Activated CD4-positive, alpha-beta memory T cell treated with anti-CD3 and anti-CD28 coated beads for 36 hours (primary cell): Measurements from ENCODE around the gene NKAIN1. TPM values are rescaled to one million over a fixed set of nuclear protein-coding genes. Genes with fewer than 3 reads are reported as not detected.
A peak's percentile ranks its signal among the peaks of the same experiment; 100 is the strongest.
"Not testable (repeated sequence)": the region's sequence is repeated elsewhere in the genome, so short reads cannot be mapped to it uniquely, and the experiment has no call there.

ENCODE experiments used
- CTCF ChIA-PET: fragments of 350-600 bp; sonication (Branson Sonifier 250); formaldehyde crosslinking; loops from one replicate; lab custom pipeline; 2021; ENCODE audit warnings: antibody characterized with exemption, inconsistent platforms; lab: Charles Lee
- POLR2A ChIA-PET: fragments of 350-600 bp; sonication (Branson Sonifier 250); formaldehyde crosslinking; loops from one replicate; lab custom pipeline; 2021; ENCODE audit warnings: antibody characterized with exemption; lab: Charles Lee
- DNase-seq: peaks from one replicate; pipeline ENCODE4 v3.0.0-alpha.2; 2020
- H3K27ac Mint-ChIP-seq: one replicate; pipeline ENCODE4 v1.8.0; 2021; ENCODE audit warnings: mixed read lengths
- H3K27me3 Mint-ChIP-seq: one replicate; pipeline ENCODE4 v1.8.0; 2021; ENCODE audit warnings: mixed read lengths
- H3K36me3 Mint-ChIP-seq: one replicate; pipeline ENCODE4 v1.8.0; 2021; ENCODE audit warnings: mixed read lengths
- H3K4me1 Mint-ChIP-seq: one replicate; pipeline ENCODE4 v1.8.0; 2021; ENCODE audit warnings: low read depth, mixed read lengths
- H3K4me3 Mint-ChIP-seq: one replicate; pipeline ENCODE4 v1.8.0; 2021; ENCODE audit warnings: mild to moderate bottlenecking, mixed read lengths
- H3K9me3 Mint-ChIP-seq: one replicate; pipeline ENCODE4 v1.8.0; 2021; ENCODE audit warnings: mixed read lengths
- intact Hi-C: fragments of 100-400 bp; cut with micrococcal nuclease; formaldehyde crosslinking; loops from one replicate; pipeline ENCODE4 v1.15.1; 2023
- total RNA-seq, 2 experiments: library from RNA; stranded (reverse); gene quantifications; one replicate each; pipeline ENCODE4 v1.2.3, GENCODE V29; 2021

Gene NKAIN1
- total RNA-seq, 2 experiments from 2014 or later, result not detected

DNA sequence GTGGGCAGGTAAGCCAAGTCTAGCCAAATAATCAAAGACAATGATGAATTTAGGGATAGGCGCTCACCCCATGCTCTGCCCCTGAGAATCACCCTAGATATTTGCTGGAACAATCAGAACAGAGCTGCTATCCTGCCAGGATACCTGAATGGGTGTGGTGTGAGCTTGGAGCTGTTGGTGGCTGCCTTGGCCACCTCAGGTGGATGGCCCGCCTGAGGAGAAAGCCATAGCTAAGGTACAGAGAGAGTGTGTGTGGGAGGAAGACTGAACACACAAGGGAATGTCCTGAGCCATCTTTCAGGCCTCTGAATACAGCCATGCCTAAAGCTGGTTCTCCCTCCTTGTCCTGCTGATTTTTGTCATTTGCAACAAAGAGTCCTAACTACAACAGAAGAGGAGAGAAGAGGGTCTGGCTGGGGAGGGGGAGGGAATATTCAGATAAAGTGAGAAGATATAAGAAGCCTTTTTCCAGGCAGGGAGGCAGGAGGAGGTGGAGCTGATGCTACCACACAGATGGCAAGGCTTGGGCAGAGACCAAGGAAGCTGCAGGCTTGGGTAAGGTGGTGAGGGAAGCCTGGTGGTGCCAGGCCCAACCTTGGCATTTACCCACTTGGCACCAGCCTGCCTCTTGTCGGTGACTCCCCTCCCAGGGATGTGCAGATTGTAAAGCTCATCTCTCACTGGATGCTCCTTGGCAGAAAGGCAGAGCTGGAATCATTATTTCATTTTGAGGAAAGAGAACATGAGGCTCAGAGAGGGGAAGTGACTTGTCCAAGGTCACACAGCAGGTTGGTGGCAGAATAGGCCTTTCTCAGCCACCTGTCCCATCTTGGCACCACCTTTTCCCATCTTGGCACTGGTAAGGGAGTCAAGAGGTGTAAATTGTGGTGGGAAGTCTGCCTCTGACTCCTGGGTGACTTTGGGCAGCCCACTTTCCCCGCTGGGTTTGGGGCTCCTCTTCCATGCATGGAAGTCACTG, 49.7 kb downstream of the NKAIN1 start:
- ChIA-PET CTCF (interaction anchor here (2.1 kb wide), 1 partner anchor 9 kb away, joined by 12 read pairs; no protein-coding TSS in a partner anchor), POLR2A (no interaction called here)
- no peaks in the 10 kb centered on the region for H3K36me3 Mint-ChIP-seq
- DNase-seq, result no peak
- intact Hi-C loops, result no loop called here
- H3K4me3 Mint-ChIP-seq, result no peak overlapping the region
- no peak overlapping the region for H3K27ac Mint-ChIP-seq
- H3K4me1 Mint-ChIP-seq, result no peaks in the 10 kb centered on the region
- H3K9me3 Mint-ChIP-seq, result no peaks in the 10 kb centered on the region
- peaks cover 5% of the 10 kb centered on the region for H3K27me3 Mint-ChIP-seq

DNA sequence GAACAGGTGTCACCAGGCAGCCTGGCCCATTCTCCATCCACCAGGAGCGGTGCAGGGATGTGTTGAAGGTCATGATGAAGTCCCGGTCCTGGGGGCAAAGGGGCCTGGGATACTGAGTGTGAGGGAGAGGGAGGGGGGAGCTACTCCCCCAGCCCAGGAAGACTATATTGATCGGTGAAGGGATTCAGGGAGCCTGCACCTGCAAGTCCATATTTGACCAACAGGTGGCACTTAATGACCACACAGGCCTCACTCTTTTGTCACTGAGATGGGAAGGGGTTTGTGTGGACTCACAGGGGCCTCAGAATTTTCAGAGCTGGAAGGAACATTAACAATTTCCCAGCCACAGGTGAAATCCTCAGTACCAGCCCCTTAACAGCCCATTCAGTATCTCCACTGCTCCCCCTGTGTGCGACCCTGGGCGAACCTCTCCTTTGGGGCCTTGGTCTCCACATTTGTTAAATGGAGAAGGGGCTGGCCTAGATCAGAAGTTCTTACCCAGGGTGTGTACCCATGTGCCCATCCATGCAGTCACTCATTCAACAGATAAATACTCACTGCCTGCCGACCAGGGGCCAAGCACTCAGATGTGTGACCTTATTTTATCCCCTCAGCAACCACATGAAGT, 55.6 kb downstream of the NKAIN1 start:
- ChIA-PET CTCF (interaction anchor here (0.6 to 1.9 kb wide), 14 partner anchors 9 to 409 kb away, joined by 3 to 7 read pairs (median 3); no protein-coding TSS in a partner anchor), POLR2A (no interaction called here)
- no peak overlapping the region for H3K4me3 Mint-ChIP-seq
- intact Hi-C loops, result loop anchor here (1.0 to 5.0 kb wide), 2 partner anchors 238 to 363 kb away; no protein-coding TSS in a partner anchor
- H3K9me3 Mint-ChIP-seq, result no peaks in the 10 kb centered on the region
- H3K27me3 Mint-ChIP-seq, result peaks cover 34% of the 10 kb centered on the region
- H3K4me1 Mint-ChIP-seq, result peaks cover 13% of the 10 kb centered on the region
- DNase-seq, result peak; percentile 40
- no peak overlapping the region for H3K27ac Mint-ChIP-seq
- H3K36me3 Mint-ChIP-seq, result no peaks in the 10 kb centered on the region

DNA sequence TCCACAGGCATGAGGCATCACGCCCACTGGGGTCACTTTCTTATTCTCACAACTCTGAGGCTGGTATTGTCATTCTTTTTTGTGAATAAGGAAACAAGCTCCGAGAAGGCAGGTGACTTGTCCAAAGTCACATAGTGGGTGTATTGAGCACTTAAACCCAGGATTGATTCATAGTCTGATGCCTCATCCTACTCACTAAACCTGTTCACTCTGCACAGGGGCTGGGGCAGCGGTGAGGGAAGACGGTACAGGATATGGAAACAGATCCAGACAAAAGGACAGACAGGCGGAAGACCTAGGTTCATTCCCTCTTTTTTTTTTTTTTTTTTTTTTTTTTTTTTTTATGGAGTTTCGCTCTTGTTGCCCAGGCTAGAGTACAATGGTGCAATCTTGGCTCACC, 56.6 kb downstream of the NKAIN1 start:
- Mint-ChIP-seq H3K27me3 (peaks cover 34% of the 10 kb centered on the region), H3K27ac (no peak overlapping the region), H3K9me3 (no peaks in the 10 kb centered on the region), H3K36me3 (no peaks in the 10 kb centered on the region), H3K4me3 (no peak overlapping the region), H3K4me1 (peaks cover 13% of the 10 kb centered on the region)
- DNase-seq, result no peak
- POLR2A ChIA-PET, result no interaction called here
- CTCF ChIA-PET, result interaction anchor here (0.7 to 1.9 kb wide), 6 partner anchors 8 to 410 kb away, joined by 3 to 7 read pairs (median 3); no protein-coding TSS in a partner anchor
- intact Hi-C loops, result loop anchor here (5.0 kb wide), 1 partner anchor 364 kb away; no protein-coding TSS in a partner anchor

DNA sequence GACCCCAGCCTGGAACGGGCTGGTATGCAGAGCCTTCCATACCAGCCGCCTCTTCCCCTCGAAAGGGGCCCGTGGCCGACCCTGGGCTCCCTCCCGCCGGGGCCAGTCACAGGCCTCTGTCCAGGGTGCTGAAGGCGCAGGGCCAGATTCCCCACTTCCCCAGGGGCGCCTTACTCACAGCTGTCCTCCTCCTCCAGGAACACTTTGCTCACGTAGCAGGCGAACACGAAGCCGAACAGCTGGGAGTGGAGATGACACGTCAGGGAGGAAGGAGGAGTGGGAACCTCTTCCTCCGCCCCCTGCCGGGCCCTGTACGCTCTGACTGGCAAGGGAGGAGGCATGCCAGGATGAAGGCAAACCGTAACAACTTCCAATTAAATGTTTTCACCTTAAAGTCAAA, 57.3 kb downstream of the NKAIN1 start:
- peaks cover 34% of the 10 kb centered on the region for H3K27me3 Mint-ChIP-seq
- intact Hi-C loops, result loop anchor here (5.0 kb wide), 1 partner anchor 365 kb away; no protein-coding TSS in a partner anchor
- no peaks in the 10 kb centered on the region for H3K36me3 Mint-ChIP-seq
- peaks cover 13% of the 10 kb centered on the region for H3K4me1 Mint-ChIP-seq
- DNase-seq, result peak; percentile 66
- H3K9me3 Mint-ChIP-seq, result no peaks in the 10 kb centered on the region
- ChIA-PET CTCF (interaction anchor here (1.1 to 1.9 kb wide), 5 partner anchors 12 to 401 kb away, joined by 3 to 7 read pairs (median 3); no protein-coding TSS in a partner anchor), POLR2A (no interaction called here)
- H3K4me3 Mint-ChIP-seq, result no peak overlapping the region
- no peak overlapping the region for H3K27ac Mint-ChIP-seq

DNA sequence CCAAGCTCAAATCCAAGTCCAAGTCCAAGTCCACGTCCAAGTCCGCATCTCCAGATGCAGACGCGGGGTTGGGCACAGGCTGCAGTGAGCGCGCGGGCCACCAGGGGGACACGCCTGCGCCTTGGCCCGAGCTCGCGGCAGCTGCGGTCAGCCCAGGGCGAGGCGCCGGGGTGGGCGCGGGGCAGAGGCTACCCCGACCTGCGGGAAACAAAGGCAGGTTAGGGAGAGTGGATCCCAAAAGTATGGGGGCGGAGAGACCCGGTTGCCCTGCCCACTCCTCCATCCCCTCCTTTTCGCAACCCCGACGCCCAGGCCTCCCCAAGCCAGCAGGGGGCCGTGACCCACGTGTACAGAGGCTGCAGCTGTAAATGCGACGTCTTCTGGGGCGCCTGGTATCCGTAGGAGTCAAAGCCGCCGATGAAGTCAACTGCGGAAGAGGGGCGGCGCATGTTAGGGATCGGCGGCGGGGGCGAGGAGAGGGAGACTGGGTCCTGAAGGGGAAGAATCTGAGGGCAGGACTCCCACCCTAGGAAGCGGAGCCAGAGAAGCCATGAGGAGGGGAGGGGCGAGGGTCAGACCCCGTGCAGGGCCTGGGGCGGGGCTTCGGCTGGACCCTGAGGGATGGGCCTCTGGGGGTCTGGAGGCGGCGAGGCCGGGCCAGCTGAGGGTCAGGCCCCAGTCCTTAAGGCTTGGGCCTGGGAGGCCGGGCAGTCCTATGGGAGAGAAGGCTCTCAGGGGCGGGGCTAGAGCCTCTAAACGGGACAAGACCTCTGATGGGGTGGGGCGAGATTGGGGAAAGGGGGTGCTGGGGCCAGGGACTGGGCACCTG, 58.0 kb downstream of the NKAIN1 start:
- CTCF ChIA-PET, result interaction anchor here (0.9 to 1.9 kb wide), 11 partner anchors 9 to 367 kb away, joined by 3 to 12 read pairs (median 4); no protein-coding TSS in a partner anchor
- no peaks in the 10 kb centered on the region for H3K9me3 Mint-ChIP-seq

DNA sequence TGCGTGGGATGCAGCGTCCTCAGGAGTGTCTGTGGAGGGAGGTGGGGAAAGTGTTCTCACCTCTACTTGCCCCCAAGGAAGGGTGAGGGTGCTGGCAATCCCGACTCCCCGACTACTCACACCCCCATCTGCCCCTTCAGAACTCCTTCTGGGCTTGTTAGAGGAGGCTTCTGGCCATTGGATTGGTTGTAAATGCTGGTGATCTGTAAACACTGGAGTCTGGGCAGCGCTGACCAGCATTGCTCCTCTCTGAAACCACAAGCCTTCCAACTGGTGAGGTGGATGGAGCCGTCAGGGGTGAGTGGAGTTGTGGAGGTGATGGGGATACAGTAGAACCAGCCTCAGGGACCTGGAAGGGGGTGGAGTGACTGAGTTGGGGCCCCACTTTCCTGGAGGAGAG, 59.3 kb downstream of the NKAIN1 start:
- no peaks in the 10 kb centered on the region for H3K9me3 Mint-ChIP-seq
- no peak overlapping the region for H3K27ac Mint-ChIP-seq
- peaks cover 13% of the 10 kb centered on the region for H3K4me1 Mint-ChIP-seq
- intact Hi-C loops, result loop anchor here (5.0 kb wide), 1 partner anchor 367 kb away; no protein-coding TSS in a partner anchor
- H3K4me3 Mint-ChIP-seq, result no peak overlapping the region
- POLR2A ChIA-PET, result no interaction called here
- H3K27me3 Mint-ChIP-seq, result peaks cover 29% of the 10 kb centered on the region
- no peak for DNase-seq
- CTCF ChIA-PET, result interaction anchor here (1.1 to 1.9 kb wide), 2 partner anchors 7 to 18 kb away, joined by 6 to 12 read pairs; no protein-coding TSS in a partner anchor
- no peaks in the 10 kb centered on the region for H3K36me3 Mint-ChIP-seq

More for the DNA sequence above, 58.0 kb downstream of the NKAIN1 start:
- POLR2A ChIA-PET, result no interaction called here
- intact Hi-C loops, result loop anchor here (5.0 kb wide), 1 partner anchor 366 kb away; no protein-coding TSS in a partner anchor
- Mint-ChIP-seq H3K4me3 (no peak overlapping the region), H3K27ac (no peak overlapping the region), H3K4me1 (peaks cover 13% of the 10 kb centered on the region), H3K27me3 (peaks cover 29% of the 10 kb centered on the region), H3K36me3 (no peaks in the 10 kb centered on the region)
- peak; percentile 60 for DNase-seq

DNA sequence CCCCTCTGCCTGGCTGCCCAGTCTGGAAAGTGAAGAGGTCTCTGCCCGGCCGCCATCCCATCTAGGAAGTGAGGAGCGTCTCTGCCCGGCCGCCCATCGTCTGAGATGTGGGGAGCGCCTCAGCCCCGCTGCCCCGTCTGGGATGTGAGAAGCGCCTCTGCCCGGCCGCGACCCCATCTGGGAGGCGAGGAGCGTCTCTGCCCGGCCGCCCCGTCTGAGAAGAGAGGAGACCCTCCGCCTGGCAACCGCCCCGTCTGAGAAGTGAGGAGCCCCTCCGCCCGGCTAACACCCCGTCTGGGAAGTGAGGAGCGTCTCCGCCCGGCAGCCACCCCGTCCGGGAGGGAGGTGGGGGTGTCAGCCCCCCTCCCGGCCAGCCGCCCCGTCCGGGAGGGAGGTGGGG, 63.4 kb downstream of the NKAIN1 start:
- POLR2A ChIA-PET, H3K36me3 Mint-ChIP-seq: not testable (repeated sequence)

DNA sequence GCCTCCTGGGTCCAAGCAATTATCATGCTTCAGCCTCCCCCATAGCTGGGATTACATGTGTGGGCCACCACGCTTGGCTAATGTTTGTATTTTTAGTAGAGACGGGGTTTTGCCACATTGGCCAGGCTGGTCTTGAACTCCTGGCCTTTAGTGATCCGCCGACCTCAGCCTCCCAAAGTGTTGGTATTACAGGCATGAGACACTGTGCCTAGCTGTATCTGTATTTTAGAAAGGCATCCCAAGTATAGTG, 69.3 kb downstream of the NKAIN1 start:
- Mint-ChIP-seq H3K4me3 (no peak overlapping the region), H3K27me3 (no peaks in the 10 kb centered on the region), H3K9me3 (no peaks in the 10 kb centered on the region), H3K36me3 (no peaks in the 10 kb centered on the region), H3K27ac (no peak overlapping the region), H3K4me1 (peaks cover 9% of the 10 kb centered on the region)
- ChIA-PET POLR2A (no interaction called here), CTCF (interaction anchor here (1.0 to 1.5 kb wide), 3 partner anchors 13 to 252 kb away, joined by 3 to 7 read pairs (median 3); no protein-coding TSS in a partner anchor)
- no peak for DNase-seq
- intact Hi-C loops, result no loop called here

More for the DNA sequence above, 63.4 kb downstream of the NKAIN1 start:
- intact Hi-C loops, CTCF ChIA-PET, H3K9me3 Mint-ChIP-seq, H3K27ac Mint-ChIP-seq, DNase-seq, H3K4me3 Mint-ChIP-seq, H3K4me1 Mint-ChIP-seq: not testable (repeated sequence)
- H3K27me3 Mint-ChIP-seq, result peaks cover 17% of the 10 kb centered on the region

DNA sequence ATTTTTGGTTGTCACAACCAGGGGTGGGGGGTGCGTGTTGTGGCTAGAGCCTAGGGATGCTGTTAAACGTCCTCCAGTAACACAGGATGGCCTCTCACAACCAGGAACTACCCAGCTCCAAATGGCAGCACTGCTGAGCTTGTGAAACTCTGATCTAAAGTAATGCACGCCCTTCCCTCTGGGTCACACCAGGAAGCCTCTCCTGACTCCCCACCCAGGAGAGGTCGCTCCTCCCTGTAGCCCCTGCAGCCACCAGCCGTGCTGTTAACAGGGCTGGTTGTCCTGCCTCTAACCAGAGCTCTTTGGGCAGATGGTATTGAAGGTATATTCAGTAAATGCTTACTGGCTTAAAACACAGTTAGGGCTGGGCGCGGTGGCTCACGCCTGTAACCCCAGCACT, 73.2 kb downstream of the NKAIN1 start:
- Mint-ChIP-seq H3K36me3 (no peaks in the 10 kb centered on the region), H3K4me3 (no peak overlapping the region), H3K27ac (no peak overlapping the region), H3K9me3 (no peaks in the 10 kb centered on the region), H3K27me3 (peaks cover 5% of the 10 kb centered on the region), H3K4me1 (peaks cover 12% of the 10 kb centered on the region)
- intact Hi-C loops, result no loop called here
- ChIA-PET CTCF (no interaction called here), POLR2A (no interaction called here)
- no peak for DNase-seq

DNA sequence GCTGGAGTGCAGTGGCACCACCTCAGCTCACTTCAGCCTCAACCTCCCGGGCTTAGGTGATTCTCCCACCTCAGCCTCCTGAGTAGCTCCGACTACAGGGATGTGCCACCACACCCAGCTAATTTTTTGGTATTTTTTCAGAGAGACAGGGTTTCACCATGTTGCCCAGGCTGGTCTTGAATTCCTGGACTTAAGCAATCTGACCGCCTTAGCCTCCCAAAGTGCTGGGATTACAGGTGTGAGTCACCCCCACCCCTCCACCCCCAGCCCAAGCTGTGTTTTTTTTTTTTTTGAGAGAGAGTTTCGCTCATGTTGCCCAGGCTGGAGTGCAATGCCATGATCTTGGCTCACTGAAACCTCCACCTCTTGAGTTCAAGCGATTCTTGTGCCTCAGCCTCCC, 75.4 kb downstream of the NKAIN1 start:
- Mint-ChIP-seq H3K4me3 (no peak overlapping the region), H3K4me1 (peaks cover 3% of the 10 kb centered on the region), H3K9me3 (no peaks in the 10 kb centered on the region), H3K27me3 (peaks cover 5% of the 10 kb centered on the region), H3K27ac (no peak overlapping the region), H3K36me3 (no peaks in the 10 kb centered on the region)
- CTCF ChIA-PET, result interaction anchor here (0.7 to 3.4 kb wide), 7 partner anchors 10 to 245 kb away, joined by 3 to 12 read pairs (median 5); partner anchors contain the start of genes SNRNP40 and ZCCHC17
- POLR2A ChIA-PET, result no interaction called here
- intact Hi-C loops, result no loop called here
- no peak for DNase-seq

DNA sequence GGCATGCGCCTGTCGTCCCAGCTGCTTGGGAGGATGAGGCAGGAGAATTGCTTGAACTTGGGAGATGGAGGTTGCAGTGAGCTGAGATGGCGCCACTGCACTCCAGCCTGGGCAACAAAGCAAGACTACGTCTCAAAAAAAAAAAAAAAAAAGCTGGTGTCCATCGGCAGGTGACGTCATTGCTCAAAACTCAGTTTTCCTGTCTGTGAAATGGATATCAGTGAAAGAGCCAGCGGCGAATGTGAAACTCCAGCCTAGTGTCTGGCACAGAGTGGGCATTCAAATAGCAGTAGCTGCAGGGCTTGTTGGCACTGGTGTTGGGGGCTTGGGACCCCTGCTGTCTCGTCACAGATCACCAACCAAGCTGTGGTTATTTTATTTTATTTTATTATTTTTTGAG, 75.8 kb downstream of the NKAIN1 start:
- CTCF ChIA-PET, result interaction anchor here (0.7 to 3.4 kb wide), 6 partner anchors 9 to 133 kb away, joined by 3 to 12 read pairs (median 5); partner anchors contain the start of genes SNRNP40 and ZCCHC17
- POLR2A ChIA-PET, result no interaction called here
- Mint-ChIP-seq H3K4me1 (peaks cover 3% of the 10 kb centered on the region), H3K27ac (no peak overlapping the region), H3K36me3 (no peaks in the 10 kb centered on the region), H3K9me3 (no peaks in the 10 kb centered on the region), H3K27me3 (peaks cover 5% of the 10 kb centered on the region), H3K4me3 (no peak overlapping the region)
- no peak for DNase-seq
- intact Hi-C loops, result no loop called here
